Activated CD4-positive, CD25-positive, alpha-beta regulatory T cell treated with anti-CD3 and anti-CD28 coated beads, Interleukin-2, amount 50 U/mL, for 72 hours (primary cell): ENCODE measurements around the gene FKBP14.
A peak's percentile ranks its signal among the peaks of the same experiment; 100 is the strongest.
"Not testable (repeated sequence)": the region's sequence is repeated elsewhere in the genome, so short reads cannot be mapped to it uniquely, and the experiment has no call there.

ENCODE experiments used
- DNase-seq: peaks from one replicate; pipeline ENCODE4 v3.0.0; 2021

FKBP14 gene, protein sequence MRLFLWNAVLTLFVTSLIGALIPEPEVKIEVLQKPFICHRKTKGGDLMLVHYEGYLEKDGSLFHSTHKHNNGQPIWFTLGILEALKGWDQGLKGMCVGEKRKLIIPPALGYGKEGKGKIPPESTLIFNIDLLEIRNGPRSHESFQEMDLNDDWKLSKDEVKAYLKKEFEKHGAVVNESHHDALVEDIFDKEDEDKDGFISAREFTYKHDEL

GRCh38 chr7:30026229-30027064 is at the start of gene FKBP14:
Gene FKBP14, minus strand, starts transcription at chr7:30026702. Its CDS starts 194 bp downstream, at chr7:30026508.
- peak; percentile 83 for DNase-seq

DNA sequence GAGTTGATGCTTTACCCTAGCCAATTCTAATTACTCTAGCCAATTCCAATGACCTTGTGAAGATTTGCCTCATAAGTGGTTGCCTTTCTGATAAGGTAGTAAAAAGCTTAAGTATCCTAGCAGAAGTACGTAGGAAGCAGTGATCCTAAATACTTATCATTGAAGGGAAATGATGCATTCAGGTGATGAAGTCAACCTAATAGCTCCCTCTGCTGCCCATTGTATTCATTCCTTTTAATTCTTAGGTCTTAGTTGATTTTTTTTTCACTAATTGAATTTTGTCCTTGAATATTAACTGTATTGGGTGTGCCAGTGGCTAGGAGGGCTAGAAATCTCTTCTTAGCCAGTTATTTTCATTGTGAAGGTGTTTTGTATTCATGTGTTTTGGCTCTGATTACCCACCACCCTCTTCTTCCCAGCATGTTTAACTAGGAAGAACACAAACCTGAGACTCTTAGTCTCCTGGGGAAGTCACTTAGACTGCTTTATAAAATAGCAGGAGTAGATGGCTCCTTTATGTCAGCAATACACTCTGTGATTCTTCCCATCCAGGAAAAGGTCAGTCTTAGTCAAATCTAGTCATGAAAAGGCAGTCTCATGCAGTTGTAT is 48.0 kb upstream of the FKBP14 start:
- DNase-seq: no peak

DNA sequence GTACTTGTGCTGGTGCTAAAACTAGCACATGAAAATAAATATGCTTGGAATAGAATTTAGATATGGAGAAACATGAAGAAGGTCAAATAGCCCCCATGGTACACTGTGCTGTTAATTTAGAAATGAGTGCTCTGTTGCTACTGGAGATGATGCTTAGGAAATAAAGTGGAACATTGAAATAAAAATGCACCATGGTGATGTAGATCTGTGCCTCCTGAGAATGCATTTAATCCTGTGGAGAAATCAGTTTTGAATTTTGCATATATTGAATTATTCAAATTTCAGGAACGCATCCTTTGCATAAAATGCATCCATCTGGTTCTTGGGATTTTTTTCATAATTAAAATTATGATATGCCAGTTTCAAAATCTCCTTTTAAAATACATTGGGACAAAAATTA is 46.2 kb upstream of the FKBP14 start:
- DNase-seq: no peak

- DNase-seq: no peak
Observed at GRCh38 chr7:30070052-30070451, 43.5 kb upstream of the FKBP14 start.

DNA sequence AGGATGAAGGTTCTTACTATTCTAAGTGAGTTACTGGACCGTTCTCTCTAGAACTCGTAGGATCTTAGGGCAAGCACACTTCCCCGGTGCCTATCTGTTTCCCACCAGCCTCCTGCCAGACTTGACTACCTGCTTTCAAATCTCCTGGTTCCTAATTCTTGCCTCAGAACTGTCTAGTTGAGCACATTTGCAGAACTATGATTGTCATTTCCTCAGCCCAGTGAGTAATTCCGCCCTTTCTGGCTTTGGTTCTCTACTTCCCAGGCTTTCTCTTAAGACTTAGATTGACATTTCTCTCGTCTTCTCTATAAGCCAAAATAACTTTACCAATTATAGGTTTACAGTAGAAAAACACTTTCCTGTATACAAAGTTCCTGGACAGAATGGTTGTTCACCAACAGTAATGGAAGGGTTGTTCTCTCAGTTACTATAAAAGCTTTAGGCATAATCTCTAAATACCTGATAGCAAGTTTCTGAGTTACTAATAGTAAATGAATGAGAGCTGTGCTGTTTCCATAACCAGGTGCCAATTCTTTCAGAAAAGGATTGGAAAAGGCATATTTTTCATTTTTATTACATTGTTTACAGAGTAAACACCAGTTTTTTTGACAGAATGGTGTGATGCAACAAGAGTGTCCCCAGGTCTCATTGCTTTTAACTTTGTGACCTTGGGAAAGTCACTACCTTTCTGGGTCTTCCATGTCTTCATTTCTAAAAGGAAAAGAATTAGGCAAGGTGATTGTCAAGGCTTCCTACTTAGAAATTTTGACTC is 42.8 kb upstream of the FKBP14 start:
- no peak for DNase-seq

- DNase-seq: no peak
Observed at GRCh38 chr7:30068117-30068516, 41.6 kb upstream of the FKBP14 start.

DNA sequence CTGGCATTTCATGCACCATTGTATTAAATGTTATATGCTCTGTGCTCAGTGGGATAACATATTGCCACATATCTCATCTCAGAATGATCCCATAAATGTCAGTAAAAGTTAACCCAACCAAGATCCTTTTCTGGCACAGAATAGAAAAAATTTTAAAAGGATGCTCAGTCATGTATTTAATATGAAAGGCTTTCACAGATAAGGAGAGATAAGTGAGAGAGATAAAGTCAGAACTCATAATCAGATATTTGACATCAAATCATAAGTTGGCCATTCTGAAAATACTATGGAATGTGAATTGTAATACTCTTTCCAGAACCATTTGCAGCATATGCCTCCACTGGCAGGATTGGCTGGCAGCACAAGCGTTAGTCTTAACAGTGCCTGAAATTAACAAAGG is 40.2 kb upstream of the FKBP14 start:
- DNase-seq: no peak

GRCh38 chr7:30065746-30066145 is 39.2 kb upstream of the FKBP14 start:
- DNase-seq: no peak

DNA sequence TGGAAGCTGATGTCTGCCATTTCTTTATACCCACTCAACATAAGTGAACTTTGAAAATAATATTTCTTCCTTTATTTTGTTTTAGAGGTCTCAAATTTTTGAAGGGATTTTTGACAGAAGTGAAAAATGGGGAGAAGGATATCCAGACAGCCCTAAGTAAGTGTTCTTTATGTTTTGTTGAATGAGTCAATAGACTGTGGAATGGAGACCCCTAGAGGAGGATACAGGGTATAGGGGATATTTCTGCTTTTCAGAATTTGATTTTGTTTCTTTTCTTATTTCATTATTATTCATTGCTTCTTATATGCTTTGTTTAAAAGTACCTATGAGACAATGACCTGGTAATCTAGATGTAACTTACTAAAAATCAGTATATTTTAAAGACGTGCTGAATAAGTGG is 36.1 kb upstream of the FKBP14 start:
- no peak for DNase-seq

GRCh38 chr7:30061786-30062185 is 35.3 kb upstream of the FKBP14 start:
- not testable (repeated sequence) for DNase-seq

DNA sequence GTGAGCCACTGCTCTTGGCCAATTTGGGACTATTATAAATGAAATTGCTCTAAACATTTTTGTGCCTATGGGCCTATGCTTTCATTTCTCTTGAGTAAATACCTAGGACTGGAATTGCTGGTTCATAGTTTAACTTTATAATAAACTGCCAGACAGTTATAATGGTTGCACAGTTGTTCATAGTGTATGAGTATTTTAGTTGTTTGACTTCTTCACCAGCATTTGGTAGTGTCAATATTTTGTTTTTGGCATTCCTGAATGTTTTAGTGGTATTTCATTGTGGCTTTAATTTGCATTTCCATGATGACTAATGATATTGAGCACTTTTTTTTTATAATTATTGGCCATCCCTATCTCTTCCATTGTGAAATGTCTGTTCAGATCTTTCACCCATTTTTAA is 31.2 kb upstream of the FKBP14 start:
- no peak for DNase-seq

GRCh38 chr7:30053068-30053467 is 26.6 kb upstream of the FKBP14 start:
- no peak for DNase-seq

- no peak for DNase-seq
Observed at GRCh38 chr7:30049173-30049572, 22.7 kb upstream of the FKBP14 start.

DNA sequence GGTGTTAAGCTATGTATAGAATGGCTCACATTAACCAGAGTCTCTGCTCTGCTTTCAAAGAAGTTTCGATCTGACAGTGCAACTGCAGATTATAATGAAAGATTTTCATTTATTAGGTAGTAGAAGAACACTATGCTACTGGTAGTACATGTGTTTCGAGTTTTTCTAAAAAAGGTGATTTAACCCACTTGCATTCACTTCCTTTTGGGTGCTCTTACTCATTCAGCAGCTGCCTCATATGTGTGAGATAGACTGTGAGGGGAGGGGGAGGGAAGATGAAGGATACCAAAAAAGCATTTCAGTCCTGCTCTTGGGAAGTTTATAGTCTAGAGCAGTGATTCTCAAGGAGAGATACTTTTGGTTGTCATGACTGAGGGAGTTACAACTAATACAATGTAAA is 22.1 kb upstream of the FKBP14 start:
- no peak for DNase-seq

GRCh38 chr7:30047124-30047523 is 20.6 kb upstream of the FKBP14 start:
- DNase-seq: no peak

DNA sequence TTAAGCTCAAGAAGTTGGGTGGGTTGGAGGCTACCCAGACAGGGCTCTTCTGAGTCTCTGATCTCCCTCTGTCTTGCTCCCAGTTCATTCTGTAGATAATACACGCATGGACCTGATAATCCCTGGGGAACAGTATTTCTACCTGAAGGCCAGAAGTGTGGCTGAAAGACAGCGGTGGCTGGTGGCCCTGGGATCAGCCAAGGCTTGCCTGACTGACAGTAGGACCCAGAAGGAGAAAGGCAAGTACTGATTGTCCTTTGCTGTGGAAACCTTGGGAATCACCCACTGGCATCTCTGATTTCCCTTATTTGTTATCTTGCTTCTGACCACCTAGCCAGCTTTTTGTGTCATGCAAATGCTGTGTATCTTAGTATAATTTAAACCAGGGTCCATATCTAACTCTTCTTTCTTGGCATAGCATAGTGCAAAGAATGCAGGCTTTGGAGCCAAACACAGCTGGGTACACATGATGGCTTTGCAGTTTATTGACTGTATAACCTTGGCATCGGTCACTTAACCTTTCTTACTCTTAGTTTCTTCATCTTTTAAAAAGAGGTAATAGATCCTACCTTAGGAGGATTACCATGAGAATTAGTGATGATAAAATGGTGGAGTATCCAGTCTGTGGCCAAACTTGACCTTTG is 19.7 kb upstream of the FKBP14 start:
- DNase-seq: no peak

GRCh38 chr7:30041526-30042269 is 15.2 kb upstream of the FKBP14 start:
- no peak for DNase-seq

DNA sequence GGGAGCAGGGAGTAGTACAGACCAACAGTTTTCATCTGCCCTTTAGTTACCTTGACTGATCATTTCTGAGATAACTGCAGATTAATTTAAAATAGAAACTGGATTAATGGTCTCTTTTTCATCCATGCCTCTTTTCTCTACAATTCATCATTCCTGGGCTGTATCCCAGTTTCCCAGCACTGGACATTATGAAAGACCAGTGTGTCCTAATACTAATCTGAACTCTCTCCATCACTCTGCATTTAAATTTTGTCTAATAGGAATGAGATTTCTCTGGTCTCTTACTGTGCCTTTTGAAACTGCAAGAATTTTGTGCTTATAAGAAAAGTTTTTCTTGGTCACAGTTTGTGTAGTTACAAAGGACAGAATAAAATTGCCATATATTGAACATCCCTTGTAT is 14.4 kb upstream of the FKBP14 start:
- DNase-seq: no peak

DNA sequence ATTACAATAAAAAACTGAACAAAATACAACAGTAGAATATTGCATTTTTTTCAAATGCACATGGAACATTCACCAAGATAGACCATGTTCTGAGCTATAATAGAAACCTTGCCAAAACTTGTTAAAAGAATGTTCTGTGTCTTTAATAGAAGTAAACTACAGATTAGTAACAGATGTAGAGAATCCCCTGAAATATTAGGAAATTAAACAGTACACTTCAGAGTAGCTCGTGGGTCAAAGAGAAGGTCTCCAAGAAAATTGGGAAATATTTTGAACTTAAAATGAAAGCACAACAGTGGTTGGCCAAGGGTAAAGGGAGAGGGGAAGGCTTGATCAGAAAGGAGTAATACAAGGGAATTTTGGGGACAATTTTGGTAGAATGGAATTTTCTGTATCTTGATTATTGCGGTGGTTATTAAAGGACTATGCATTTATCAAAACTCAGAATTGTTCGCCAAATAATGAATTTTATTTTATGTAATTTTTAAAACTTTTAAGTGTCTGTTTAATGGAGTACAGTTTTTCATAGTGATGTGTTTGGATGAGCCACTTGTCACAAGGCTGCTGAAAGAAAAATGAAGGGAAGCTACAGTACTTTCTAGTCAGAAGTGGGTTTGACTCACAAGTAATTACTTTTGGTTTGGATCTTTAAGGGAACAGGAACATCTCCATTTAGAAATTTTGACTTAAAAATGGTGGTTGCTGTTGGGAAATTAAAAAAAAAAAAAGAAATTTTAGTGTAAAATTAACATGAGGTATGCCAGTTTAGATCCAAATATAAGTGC is 11.9 kb upstream of the FKBP14 start:
- DNase-seq: no peak

DNA sequence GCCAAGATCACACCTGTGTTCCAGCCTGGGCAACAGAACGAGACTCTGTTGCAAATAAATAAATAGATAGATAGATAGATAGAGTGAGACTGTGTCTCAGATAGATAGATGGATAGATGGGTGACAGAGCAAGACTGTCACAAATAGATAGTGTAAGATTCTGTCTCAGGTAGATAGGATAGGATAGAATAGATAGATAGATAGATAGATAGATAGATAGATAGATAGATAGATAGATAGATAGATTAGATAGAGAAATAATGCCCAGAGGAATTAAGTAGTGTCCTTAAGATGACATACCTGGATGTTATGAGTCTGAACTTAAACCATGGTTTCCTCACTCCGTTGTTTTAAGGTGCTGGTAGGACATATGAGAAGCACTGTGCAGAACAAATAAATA is 9.7 kb upstream of the FKBP14 start:
- no peak for DNase-seq

- no peak for DNase-seq
Observed at GRCh38 chr7:30034501-30034900, 8.0 kb upstream of the FKBP14 start.
